GM12891 (cell line): ENCODE results near the gene ROS1.

Source experiments
- POLR2A ChIP-seq: IDR thresholded peaks from 2 replicates; pipeline ENCODE4 v1.6.1; 2011; ENCODE audit warnings: low read depth, low read length, control low read depth
- POLR2AphosphoS5 ChIP-seq: IDR thresholded peaks from 2 replicates; pipeline ENCODE4 v1.6.1; 2011; ENCODE audit warnings: low read depth, low read length, control low read depth

DNA sequence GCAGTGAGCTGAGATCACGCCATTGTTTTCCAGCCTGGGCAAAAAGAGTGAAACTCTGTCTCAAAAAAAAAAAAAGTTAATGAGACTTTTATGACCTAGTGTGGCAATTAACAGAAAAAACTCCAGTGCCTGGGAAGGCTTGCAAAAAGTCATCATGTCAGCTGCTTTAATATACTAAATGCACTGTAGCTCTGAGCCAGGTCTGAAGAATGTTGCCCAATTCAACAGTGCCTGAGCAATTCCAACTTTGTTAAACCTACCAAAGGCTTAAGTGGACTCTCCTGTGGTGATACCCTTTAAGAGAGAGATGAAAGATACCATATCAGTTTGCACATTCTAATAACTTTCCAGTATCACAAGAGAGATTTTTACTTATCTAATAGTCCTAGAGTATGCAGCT, 6.5 kb upstream of the ROS1 start:
- TF ChIP-seq POLR2AphosphoS5 (no peak), POLR2A (no peak)
